ENCODE data around the gene TM2D3. TPM values are rescaled to one million over a fixed set of nuclear protein-coding genes. Genes with fewer than 3 reads are reported as not detected.

Gene TM2D3
- total RNA-seq, 1 donor from 2014 or later, result 36.6 TPM

- no peak for DNase-seq
Measured at GRCh38 chr15:101604124-101604874, 47.9 kb downstream of the TM2D3 start.

GRCh38 chr15:101602801-101603200 lies 49.4 kb downstream of the TM2D3 start:
- DNase-seq, result no peak

- no peak for DNase-seq
Measured at GRCh38 chr15:101600035-101600434, 52.1 kb downstream of the TM2D3 start.

- DNase-seq, result no peak
Measured at GRCh38 chr15:101599091-101599490, 53.1 kb downstream of the TM2D3 start.

- no peak for DNase-seq
Measured at GRCh38 chr15:101597360-101597928, 54.7 kb downstream of the TM2D3 start.

GRCh38 chr15:101596633-101597032 lies 55.5 kb downstream of the TM2D3 start:
- no peak for DNase-seq

Small RNA genes within 50 kb of the gene (small RNA-seq; reads per million reads assigned to genes)
- gene RNU6-807P (ENCODE audit: low replicate concordance), result not detected

Other genes starting within 250 kb of the TM2D3 start
- gene PCSK6, start 162.7 kb downstream of the TM2D3 start, total RNA-seq, result 10.6 TPM
- gene TARS3, start 72.1 kb upstream of the TM2D3 start, total RNA-seq, result 35.8 TPM
- gene OR4F6, start 151.1 kb upstream of the TM2D3 start, total RNA-seq, result not detected
- not detected for gene OR4F15, start 159.8 kb upstream of the TM2D3 start, total RNA-seq